ENCODE measurements around the gene MYBL2.

GRCh38 chr20:43653966-43654365, 12.9 kb upstream of the MYBL2 start:
- TF ChIP-seq CTCF (IDR thresholded peaks at IDR 0.05) = no peak
- TF ChIP-seq EZH2 (IDR thresholded peaks at IDR 0.05; ENCODE audit: borderline replicate concordance, insufficient read depth, low read depth, low read length, poor library complexity, severe bottlenecking) = no peak

Data from B cell (primary cell).